GM10266 (cell line): ENCODE data around the gene SIN3B.
"Not testable (repeated sequence)": the region's sequence is repeated elsewhere in the genome, so short reads cannot be mapped to it uniquely, and the experiment has no call there.

ENCODE experiments used
- DNase-seq: peaks from one replicate; pipeline ENCODE4 v3.0.0; 2012; ENCODE audit errors: extremely low spot score
- TF ChIP-seq, protein P1 (sequence below): IDR thresholded peaks from 2 replicates; pipeline ENCODE4 v1.5.1; 2012; ENCODE audit warnings: mild to moderate bottlenecking, low read depth; ENCODE audit not compliant: control insufficient read depth, insufficient read depth; ENCODE audit errors: missing control alignments

SIN3B gene

DNA sequence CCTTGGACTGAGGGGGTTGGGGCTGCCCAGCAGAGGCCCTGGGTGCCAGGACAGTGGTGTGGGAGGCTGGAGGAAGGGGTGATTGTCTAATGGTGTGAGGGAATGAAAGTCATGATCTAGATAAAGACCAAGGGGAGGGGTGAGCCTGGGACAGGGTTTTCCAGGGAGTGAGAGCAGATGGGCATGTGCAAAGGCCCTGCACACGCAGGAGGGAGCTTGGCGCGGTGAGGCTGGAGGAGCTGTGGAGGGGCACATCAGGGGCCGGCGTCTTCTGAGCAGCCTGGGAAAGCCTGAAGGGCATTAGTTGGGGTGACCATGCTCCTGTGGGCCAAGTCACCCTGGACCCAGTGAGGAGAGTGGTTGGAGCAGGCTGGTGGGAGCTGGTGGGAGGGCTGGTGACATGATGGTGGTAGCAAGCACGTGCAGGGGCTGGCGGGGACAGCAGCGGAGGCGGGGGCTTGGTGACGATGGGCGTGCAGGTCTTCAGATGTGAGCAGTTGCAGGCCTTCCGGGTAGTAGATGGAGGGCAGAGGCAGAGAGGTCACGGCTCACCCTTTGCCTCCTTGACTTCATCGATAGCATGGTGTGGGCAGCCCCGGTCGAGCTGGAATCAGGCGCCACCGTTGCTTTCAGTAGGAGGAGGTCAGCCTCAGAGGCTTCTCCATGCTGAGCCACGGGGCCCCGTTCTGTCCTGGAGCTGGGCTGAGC, 39.4 kb downstream of the SIN3B start:
- TF ChIP-seq, protein P1, sequence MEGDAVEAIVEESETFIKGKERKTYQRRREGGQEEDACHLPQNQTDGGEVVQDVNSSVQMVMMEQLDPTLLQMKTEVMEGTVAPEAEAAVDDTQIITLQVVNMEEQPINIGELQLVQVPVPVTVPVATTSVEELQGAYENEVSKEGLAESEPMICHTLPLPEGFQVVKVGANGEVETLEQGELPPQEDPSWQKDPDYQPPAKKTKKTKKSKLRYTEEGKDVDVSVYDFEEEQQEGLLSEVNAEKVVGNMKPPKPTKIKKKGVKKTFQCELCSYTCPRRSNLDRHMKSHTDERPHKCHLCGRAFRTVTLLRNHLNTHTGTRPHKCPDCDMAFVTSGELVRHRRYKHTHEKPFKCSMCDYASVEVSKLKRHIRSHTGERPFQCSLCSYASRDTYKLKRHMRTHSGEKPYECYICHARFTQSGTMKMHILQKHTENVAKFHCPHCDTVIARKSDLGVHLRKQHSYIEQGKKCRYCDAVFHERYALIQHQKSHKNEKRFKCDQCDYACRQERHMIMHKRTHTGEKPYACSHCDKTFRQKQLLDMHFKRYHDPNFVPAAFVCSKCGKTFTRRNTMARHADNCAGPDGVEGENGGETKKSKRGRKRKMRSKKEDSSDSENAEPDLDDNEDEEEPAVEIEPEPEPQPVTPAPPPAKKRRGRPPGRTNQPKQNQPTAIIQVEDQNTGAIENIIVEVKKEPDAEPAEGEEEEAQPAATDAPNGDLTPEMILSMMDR: no peak

DNA sequence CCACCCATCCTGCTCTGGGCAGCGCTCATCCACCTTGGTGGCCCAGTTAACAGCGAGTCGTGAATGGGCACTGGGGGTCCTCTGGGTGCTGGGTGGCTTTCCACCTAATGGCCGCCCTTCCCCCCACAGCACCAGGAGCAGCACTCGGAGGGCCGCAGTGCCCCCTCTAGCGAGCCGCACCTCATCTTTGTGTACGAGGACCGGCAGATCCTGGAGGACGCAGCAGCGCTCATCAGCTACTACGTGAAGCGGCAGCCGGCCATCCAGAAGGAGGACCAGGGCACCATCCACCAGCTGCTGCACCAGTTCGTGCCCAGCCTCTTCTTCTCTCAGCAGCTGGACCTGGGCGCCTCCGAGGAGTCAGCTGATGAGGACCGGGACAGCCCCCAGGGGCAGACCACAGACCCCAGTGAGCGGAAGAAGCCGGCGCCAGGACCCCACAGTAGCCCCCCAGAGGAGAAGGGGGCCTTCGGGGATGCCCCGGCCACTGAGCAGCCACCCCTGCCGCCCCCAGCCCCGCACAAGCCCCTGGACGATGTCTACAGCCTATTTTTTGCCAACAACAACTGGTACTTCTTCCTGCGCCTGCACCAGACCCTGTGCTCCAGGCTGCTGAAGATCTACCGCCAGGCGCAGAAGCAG, 40.3 kb downstream of the SIN3B start:
- TF ChIP-seq, protein P1: no peak
- no peak for DNase-seq

More for the DNA sequence above, 39.4 kb downstream of the SIN3B start:
- DNase-seq: no peak

DNA sequence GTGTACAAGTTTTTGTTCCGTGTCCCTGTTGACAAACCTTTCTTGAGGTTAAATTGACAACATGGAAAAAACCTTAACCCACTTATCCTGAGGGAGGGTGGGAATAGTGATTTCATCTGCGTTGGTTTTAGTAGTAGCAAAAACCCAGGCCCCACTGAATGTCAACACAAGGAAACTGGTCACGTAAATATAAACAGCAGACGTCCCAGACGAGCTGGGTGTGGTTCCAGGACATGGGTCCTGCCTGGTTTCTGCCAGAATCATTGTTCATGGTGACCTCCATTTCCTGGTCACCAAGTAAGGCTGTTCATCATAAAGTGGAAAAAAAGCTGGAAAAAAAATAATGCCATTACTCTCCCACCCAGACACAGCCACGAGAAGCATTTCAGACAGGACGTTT, 42.7 kb downstream of the SIN3B start:
- no peak for DNase-seq
- TF ChIP-seq, protein P1: no peak

DNA sequence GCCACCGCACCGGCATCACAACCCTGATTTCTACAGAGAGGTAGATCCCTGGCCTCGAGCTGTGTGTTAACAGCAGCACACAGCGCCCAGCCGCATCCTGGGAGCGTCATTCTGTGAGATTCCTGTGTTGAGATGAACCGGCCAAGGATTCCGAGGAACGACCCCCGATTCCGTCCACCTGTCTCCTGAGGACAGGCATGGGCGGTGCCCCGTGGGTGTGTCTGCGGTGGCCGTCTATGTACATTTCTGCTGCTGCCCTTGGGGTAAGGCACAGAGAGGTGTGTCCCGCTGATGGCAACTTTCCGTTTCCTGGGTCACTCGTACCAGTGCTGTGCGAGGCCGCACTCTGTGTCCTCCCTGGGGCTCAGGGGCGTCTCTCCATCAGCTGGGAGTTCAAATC, 43.5 kb downstream of the SIN3B start:
- DNase-seq: no peak
- TF ChIP-seq, protein P1: no peak

DNA sequence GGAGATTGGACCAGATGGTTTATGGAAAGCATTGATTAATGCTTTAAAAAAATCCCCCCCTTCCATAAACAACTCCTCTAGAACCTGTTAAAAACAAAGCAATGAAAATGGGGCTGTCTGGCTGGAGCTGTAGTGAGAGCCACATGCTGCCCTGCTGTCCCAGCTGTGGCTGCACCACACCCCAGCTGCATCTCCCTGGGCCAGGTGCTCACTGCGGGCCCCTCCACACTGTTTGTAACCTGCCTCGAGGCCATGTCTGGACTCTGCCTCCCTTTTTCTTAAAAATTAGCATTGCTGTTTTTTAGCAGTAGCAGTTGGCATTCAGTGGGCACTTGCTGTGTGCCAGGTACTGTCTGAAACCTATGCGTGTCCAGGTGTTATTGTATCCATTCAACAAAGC, 44.4 kb downstream of the SIN3B start:
- TF ChIP-seq, protein P1: no peak
- DNase-seq: no peak

DNA sequence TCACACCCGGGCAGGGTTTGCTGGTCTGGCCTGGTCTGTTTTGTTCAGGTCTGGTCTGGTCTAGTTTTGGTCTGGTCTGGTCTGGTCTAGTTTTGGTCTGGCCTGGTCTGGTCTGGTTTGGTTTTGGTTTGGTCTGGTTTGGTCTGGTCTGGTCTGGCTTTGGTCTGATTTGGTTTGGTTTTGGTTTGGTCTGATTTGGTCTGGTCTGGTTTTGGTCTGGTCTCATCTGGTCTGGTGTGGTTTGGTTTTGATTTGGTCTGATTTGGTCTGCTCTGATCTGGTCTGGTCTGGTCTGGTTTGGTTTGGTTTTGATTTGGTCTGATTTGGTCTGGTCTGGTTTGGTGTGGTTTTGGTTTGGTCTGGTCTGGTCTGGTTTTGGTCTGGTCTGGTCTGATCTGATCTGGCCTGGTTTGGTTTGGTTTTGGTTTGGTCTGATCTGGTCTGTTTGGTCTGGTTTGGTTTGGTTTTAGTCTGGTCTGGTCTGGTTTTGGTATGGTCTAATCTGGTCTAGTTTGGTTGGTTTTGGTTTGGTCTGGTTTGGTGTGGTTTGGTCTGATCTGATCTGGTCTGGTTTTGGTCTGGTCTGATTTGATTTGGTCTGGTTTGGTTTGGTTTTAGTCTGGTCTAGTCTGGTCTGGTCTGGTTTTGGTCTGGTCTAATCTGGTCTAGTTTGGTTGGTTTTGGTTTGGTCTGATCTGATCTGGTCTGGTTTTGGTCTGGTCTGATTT, 45.2 kb downstream of the SIN3B start:
- TF ChIP-seq, protein P1: no peak
- no peak for DNase-seq

DNA sequence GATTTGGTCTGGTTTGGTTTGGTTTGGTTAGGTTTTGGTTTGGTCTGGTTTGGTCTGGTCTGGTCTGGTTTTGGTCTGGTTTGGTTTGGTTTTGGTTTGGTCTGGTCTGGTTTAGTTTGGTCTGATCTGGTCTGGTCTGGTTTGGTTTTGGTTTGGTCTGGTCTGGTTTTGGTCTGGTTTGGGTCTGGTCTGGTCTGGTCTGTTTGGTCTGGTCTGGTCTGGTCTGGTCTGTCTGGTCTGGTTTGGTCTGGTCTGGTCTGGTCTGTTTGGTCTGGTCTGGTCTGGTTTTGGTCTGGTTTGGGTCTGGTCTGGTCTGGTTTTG, 45.7 kb downstream of the SIN3B start:
- DNase-seq: not testable (repeated sequence)
